GM18519 (cell line): ENCODE measurements around the gene ADAMTS16.

Source experiments
- ATAC-seq: cut with Tn5 transposase; IDR thresholded peaks from one replicate; pipeline ENCODE4 v1.9.1; 2021; ENCODE audit warnings: mild to moderate bottlenecking, moderate library complexity; ENCODE audit not compliant: unreplicated experiment, low FRiP score

Gene ADAMTS16

GRCh38 chr5:5140479-5141338 is 579 bp downstream of the ADAMTS16 start:
- no peak for ATAC-seq

- ATAC-seq = no peak
These were observed 1.1 kb downstream of the ADAMTS16 start for GRCh38 chr5:5141339-5141599.

GRCh38 chr5:5141625-5142525 is 1.7 kb downstream of the ADAMTS16 start:
- ATAC-seq = no peak

GRCh38 chr5:5144441-5144840 is 4.3 kb downstream of the ADAMTS16 start:
- ATAC-seq = no peak

GRCh38 chr5:5145651-5146529 is 5.8 kb downstream of the ADAMTS16 start:
- no peak for ATAC-seq

GRCh38 chr5:5146530-5147160 is 6.5 kb downstream of the ADAMTS16 start:
- no peak for ATAC-seq

- ATAC-seq = no peak
These were observed 9.0 kb downstream of the ADAMTS16 start for GRCh38 chr5:5149154-5149553.

- no peak for ATAC-seq
These were observed 10.5 kb downstream of the ADAMTS16 start for GRCh38 chr5:5150667-5151066.

GRCh38 chr5:5154733-5155132 is 14.6 kb downstream of the ADAMTS16 start:
- ATAC-seq = no peak

- no peak for ATAC-seq
These were observed 15.5 kb downstream of the ADAMTS16 start for GRCh38 chr5:5155617-5156016.

GRCh38 chr5:5156471-5157082 is 16.4 kb downstream of the ADAMTS16 start:
- ATAC-seq = no peak

- ATAC-seq = no peak
These were observed 18.4 kb downstream of the ADAMTS16 start for GRCh38 chr5:5158472-5158895.

- ATAC-seq = no peak
These were observed 19.4 kb downstream of the ADAMTS16 start for GRCh38 chr5:5159282-5160103.

GRCh38 chr5:5164163-5164562 is 24.0 kb downstream of the ADAMTS16 start:
- no peak for ATAC-seq

GRCh38 chr5:5165541-5166002 is 25.4 kb downstream of the ADAMTS16 start:
- ATAC-seq = no peak

GRCh38 chr5:5169466-5169865 is 29.3 kb downstream of the ADAMTS16 start:
- ATAC-seq = no peak

GRCh38 chr5:5178136-5178535 is 38.0 kb downstream of the ADAMTS16 start:
- no peak for ATAC-seq

- no peak for ATAC-seq
These were observed 38.5 kb downstream of the ADAMTS16 start for GRCh38 chr5:5178580-5178979.

GRCh38 chr5:5179079-5179478 is 38.9 kb downstream of the ADAMTS16 start:
- ATAC-seq = no peak
